Measurements from ENCODE around the gene XYLT1. TPM values are rescaled to one million over a fixed set of nuclear protein-coding genes. Genes with fewer than 3 reads are reported as not detected.
A peak's percentile ranks its signal among the peaks of the same experiment; 100 is the strongest.

Gene XYLT1
- polyA plus RNA-seq, 2 donors, result 3.0 TPM

DNA sequence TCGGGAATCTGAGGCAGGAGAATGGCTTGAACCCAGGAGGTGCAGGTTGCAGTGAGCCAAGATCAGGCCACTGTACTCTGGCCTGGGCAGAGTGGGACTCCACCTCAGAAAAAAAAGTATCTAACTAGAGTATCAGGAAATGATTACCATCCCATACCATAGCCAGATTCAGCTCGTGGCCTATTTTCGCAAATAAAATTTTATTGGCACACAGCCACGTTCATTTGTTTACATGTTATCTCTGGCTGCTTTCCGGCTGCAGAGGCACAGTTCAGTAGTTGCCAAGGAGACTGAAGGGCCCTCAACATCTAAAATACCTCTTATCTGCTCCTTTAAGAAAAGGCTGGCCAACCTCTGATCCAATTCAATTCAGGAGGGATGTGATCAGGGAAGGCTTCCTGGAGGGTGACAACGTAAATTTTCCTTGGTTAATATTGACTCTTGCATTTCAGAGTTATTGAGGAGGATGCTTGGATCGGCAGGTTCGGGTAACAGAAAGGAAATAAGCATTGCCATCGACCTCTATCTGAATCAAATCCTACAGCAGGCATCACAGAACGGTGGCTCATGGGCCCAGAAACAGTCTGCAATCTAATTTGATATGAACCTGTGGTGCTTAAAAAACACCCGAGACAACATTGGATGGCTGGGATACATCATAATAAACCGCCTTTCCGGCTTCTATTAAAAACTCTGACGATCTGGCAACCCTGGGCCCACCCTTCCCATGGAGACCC lies 73.8 kb downstream of the XYLT1 start:
- peak overlapping the region; percentile 6 to 63 for H3K27ac ChIP-seq (ENCODE audit: low read depth in 2 of 2, low read length in 1 of 2)
- H3K36me3 ChIP-seq (ENCODE audit: control insufficient read depth in 2 of 2, insufficient read depth in 2 of 2, low read length in 1 of 2), result no peaks in the 10 kb centered on the region
- H3K4me3 ChIP-seq (ENCODE audit: low read depth in 1 of 2, low read length in 2 of 2), result no peak overlapping the region
- WGBS, 2 donors, result 44 to 57% methylated on average over 14 of the region's 14 CpGs
- peaks cover 4 to 6% of the 10 kb centered on the region in 2 donors for H3K4me1 ChIP-seq (ENCODE audit: control insufficient read depth in 2 of 2, insufficient read depth in 2 of 2, low read length in 1 of 2)
- no peaks in the 10 kb centered on the region for H3K9me3 ChIP-seq (ENCODE audit: control insufficient read depth in 2 of 2, insufficient read depth in 1 of 2, low read depth in 1 of 2, low read length in 1 of 2)
- H3K27me3 ChIP-seq (ENCODE audit: control insufficient read depth in 1 of 2, insufficient read depth in 2 of 2, low read length in 2 of 2), result no peaks in the 10 kb centered on the region

DNA sequence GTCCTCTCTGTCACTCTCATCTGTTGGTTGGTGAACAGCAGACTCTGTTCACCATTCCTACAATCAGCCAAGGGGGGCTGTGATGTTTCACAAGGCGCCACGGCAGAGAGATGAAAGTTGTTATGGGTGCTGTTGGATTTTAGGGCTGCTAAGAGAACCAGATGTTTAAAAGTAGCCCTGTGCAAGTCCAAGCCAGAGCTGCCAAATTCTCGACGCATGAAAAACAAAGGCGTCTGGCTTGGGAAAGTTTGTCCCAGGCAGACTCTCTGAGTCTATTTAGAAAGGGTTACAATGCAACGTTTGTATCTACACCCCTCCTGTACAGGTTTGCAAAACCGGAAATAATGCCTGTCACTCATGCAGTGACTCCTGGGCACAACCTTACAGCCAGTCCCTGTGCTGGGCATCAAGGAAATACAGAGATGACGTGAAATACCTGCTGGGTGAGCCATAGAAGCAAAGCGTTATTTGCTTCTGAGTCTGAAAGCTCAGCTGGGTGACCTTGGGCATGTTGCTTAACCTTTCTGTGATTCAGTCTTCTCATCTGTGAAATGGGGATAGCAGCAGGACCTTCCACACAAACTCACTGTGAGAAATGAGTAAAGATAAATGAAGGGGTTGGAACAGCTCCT lies 74.8 kb downstream of the XYLT1 start:
- Histone ChIP-seq H3K4me1 (ENCODE audit: control insufficient read depth in 2 of 2, insufficient read depth in 2 of 2, low read length in 1 of 2) (peaks cover 4 to 6% of the 10 kb centered on the region in 2 donors), H3K4me3 (ENCODE audit: low read depth in 1 of 2, low read length in 2 of 2) (no peak overlapping the region), H3K27me3 (ENCODE audit: control insufficient read depth in 1 of 2, insufficient read depth in 2 of 2, low read length in 2 of 2) (no peaks in the 10 kb centered on the region), H3K27ac (ENCODE audit: low read depth in 2 of 2, low read length in 1 of 2) (peak overlapping the region; percentile 22 to 63), H3K9me3 (ENCODE audit: control insufficient read depth in 2 of 2, insufficient read depth in 1 of 2, low read depth in 1 of 2, low read length in 1 of 2) (no peaks in the 10 kb centered on the region), H3K36me3 (ENCODE audit: control insufficient read depth in 2 of 2, insufficient read depth in 2 of 2, low read length in 1 of 2) (no peaks in the 10 kb centered on the region)
- WGBS, 2 donors, result 49 to 54% methylated on average over 9 of the region's 9 CpGs

- Histone ChIP-seq H3K9me3 (ENCODE audit: control insufficient read depth in 2 of 2, insufficient read depth in 1 of 2, low read depth in 1 of 2, low read length in 1 of 2) (no peaks in the 10 kb centered on the region), H3K27ac (ENCODE audit: low read depth in 2 of 2, low read length in 1 of 2) (no peak overlapping the region), H3K36me3 (ENCODE audit: control insufficient read depth in 2 of 2, insufficient read depth in 2 of 2, low read length in 1 of 2) (no peaks in the 10 kb centered on the region), H3K27me3 (ENCODE audit: control insufficient read depth in 1 of 2, insufficient read depth in 2 of 2, low read length in 2 of 2) (no peaks in the 10 kb centered on the region), H3K4me3 (ENCODE audit: low read depth in 1 of 2, low read length in 2 of 2) (no peak overlapping the region), H3K4me1 (ENCODE audit: control insufficient read depth in 2 of 2, insufficient read depth in 2 of 2, low read length in 1 of 2) (peaks cover 3 to 4% of the 10 kb centered on the region in 2 donors)
- WGBS, 2 donors, result 76 to 83% methylated on average over 5 of the region's 5 CpGs
Measured at GRCh38 chr16:17392857-17393692, 77.7 kb downstream of the XYLT1 start.

GRCh38 chr16:17392127-17392856 lies 78.5 kb downstream of the XYLT1 start:
- Histone ChIP-seq H3K4me1 (ENCODE audit: control insufficient read depth in 2 of 2, insufficient read depth in 2 of 2, low read length in 1 of 2) (peaks cover under 1 to 4% of the 10 kb centered on the region in 2 donors), H3K9me3 (ENCODE audit: control insufficient read depth in 2 of 2, insufficient read depth in 1 of 2, low read depth in 1 of 2, low read length in 1 of 2) (no peaks in the 10 kb centered on the region), H3K27ac (ENCODE audit: low read depth in 2 of 2, low read length in 1 of 2) (peak overlapping the region in 1 of 2 donors; percentile 30), H3K27me3 (ENCODE audit: control insufficient read depth in 1 of 2, insufficient read depth in 2 of 2, low read length in 2 of 2) (no peaks in the 10 kb centered on the region), H3K4me3 (ENCODE audit: low read depth in 1 of 2, low read length in 2 of 2) (no peak overlapping the region), H3K36me3 (ENCODE audit: control insufficient read depth in 2 of 2, insufficient read depth in 2 of 2, low read length in 1 of 2) (no peaks in the 10 kb centered on the region)
- 75% methylated on average over 8 of the region's 8 CpGs for WGBS, 2 donors

- no peak overlapping the region for H3K27ac ChIP-seq (ENCODE audit: low read depth in 2 of 2, low read length in 1 of 2)
- H3K4me3 ChIP-seq (ENCODE audit: low read depth in 1 of 2, low read length in 2 of 2), result no peak overlapping the region
- H3K4me1 ChIP-seq (ENCODE audit: control insufficient read depth in 2 of 2, insufficient read depth in 2 of 2, low read length in 1 of 2), result no peaks in the 10 kb centered on the region
- no peaks in the 10 kb centered on the region for H3K9me3 ChIP-seq (ENCODE audit: control insufficient read depth in 2 of 2, insufficient read depth in 1 of 2, low read depth in 1 of 2, low read length in 1 of 2)
- H3K36me3 ChIP-seq (ENCODE audit: control insufficient read depth in 2 of 2, insufficient read depth in 2 of 2, low read length in 1 of 2), result no peaks in the 10 kb centered on the region
- WGBS, 2 donors, result 91% methylated on average over 5 of the region's 5 CpGs
- no peaks in the 10 kb centered on the region for H3K27me3 ChIP-seq (ENCODE audit: control insufficient read depth in 1 of 2, insufficient read depth in 2 of 2, low read length in 2 of 2)
Measured at GRCh38 chr16:17391715-17392114, 79.0 kb downstream of the XYLT1 start.

DNA sequence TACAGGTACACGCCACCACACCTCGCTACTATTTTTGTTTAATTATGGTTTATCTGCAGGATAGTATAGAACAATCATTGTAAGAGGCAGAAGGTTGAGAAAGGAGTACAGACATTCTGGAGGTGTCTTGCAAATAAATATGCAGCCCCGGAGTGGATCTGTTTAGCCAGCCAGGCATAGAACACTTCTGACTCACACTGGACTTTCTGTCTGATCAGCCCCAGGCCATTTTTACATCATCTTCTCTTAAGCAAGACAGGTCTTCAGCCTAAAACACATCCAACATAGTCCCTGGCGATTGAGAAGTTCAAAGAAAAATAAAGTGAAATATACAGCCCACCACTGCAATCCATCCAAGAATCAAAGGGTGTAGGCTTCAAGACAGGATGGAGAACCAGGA lies 81.4 kb downstream of the XYLT1 start:
- no peak overlapping the region for H3K4me3 ChIP-seq (ENCODE audit: low read depth in 1 of 2, low read length in 2 of 2)
- no peaks in the 10 kb centered on the region for H3K36me3 ChIP-seq (ENCODE audit: control insufficient read depth in 2 of 2, insufficient read depth in 2 of 2, low read length in 1 of 2)
- H3K4me1 ChIP-seq (ENCODE audit: control insufficient read depth in 2 of 2, insufficient read depth in 2 of 2, low read length in 1 of 2), result no peaks in the 10 kb centered on the region
- 73 to 82% methylated on average over 4 of the region's 4 CpGs for WGBS, 2 donors
- no peaks in the 10 kb centered on the region for H3K27me3 ChIP-seq (ENCODE audit: control insufficient read depth in 1 of 2, insufficient read depth in 2 of 2, low read length in 2 of 2)
- no peak overlapping the region for H3K27ac ChIP-seq (ENCODE audit: low read depth in 2 of 2, low read length in 1 of 2)
- H3K9me3 ChIP-seq (ENCODE audit: control insufficient read depth in 2 of 2, insufficient read depth in 1 of 2, low read depth in 1 of 2, low read length in 1 of 2), result no peaks in the 10 kb centered on the region

GRCh38 chr16:17387256-17387655 lies 83.5 kb downstream of the XYLT1 start:
- Histone ChIP-seq H3K27me3 (ENCODE audit: control insufficient read depth in 1 of 2, insufficient read depth in 2 of 2, low read length in 2 of 2) (no peaks in the 10 kb centered on the region), H3K4me3 (ENCODE audit: low read depth in 1 of 2, low read length in 2 of 2) (no peak overlapping the region), H3K36me3 (ENCODE audit: control insufficient read depth in 2 of 2, insufficient read depth in 2 of 2, low read length in 1 of 2) (no peaks in the 10 kb centered on the region), H3K9me3 (ENCODE audit: control insufficient read depth in 2 of 2, insufficient read depth in 1 of 2, low read depth in 1 of 2, low read length in 1 of 2) (no peaks in the 10 kb centered on the region), H3K27ac (ENCODE audit: low read depth in 2 of 2, low read length in 1 of 2) (no peak overlapping the region), H3K4me1 (ENCODE audit: control insufficient read depth in 2 of 2, insufficient read depth in 2 of 2, low read length in 1 of 2) (no peaks in the 10 kb centered on the region)
- 88 to 91% methylated on average over 4 of the region's 4 CpGs for WGBS, 2 donors

DNA sequence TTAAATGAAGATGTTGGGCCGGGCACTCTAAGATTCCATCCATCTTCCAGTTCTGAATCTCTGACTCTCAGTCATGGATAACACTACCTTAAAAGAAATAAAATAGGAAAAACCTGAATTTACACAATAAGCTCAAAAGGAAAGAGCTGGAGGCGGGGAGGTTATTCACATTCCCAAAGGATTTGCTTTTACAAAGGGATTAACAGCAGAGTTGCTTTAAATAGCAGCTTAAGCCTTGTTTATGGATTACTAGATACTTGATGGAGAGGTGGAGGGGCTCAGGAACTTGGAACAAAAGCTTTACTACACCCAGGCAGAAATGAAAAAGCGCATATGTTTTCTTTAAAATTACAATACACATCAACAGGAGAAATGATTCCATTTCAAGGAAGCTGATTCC lies 84.5 kb downstream of the XYLT1 start:
- Histone ChIP-seq H3K9me3 (ENCODE audit: control insufficient read depth in 2 of 2, insufficient read depth in 1 of 2, low read depth in 1 of 2, low read length in 1 of 2) (no peaks in the 10 kb centered on the region), H3K4me1 (ENCODE audit: control insufficient read depth in 2 of 2, insufficient read depth in 2 of 2, low read length in 1 of 2) (no peaks in the 10 kb centered on the region), H3K27ac (ENCODE audit: low read depth in 2 of 2, low read length in 1 of 2) (no peak overlapping the region), H3K27me3 (ENCODE audit: control insufficient read depth in 1 of 2, insufficient read depth in 2 of 2, low read length in 2 of 2) (no peaks in the 10 kb centered on the region), H3K4me3 (ENCODE audit: low read depth in 1 of 2, low read length in 2 of 2) (no peak overlapping the region), H3K36me3 (ENCODE audit: control insufficient read depth in 2 of 2, insufficient read depth in 2 of 2, low read length in 1 of 2) (no peaks in the 10 kb centered on the region)
- 72 to 79% methylated on average over 3 of the region's 3 CpGs for WGBS, 2 donors

DNA sequence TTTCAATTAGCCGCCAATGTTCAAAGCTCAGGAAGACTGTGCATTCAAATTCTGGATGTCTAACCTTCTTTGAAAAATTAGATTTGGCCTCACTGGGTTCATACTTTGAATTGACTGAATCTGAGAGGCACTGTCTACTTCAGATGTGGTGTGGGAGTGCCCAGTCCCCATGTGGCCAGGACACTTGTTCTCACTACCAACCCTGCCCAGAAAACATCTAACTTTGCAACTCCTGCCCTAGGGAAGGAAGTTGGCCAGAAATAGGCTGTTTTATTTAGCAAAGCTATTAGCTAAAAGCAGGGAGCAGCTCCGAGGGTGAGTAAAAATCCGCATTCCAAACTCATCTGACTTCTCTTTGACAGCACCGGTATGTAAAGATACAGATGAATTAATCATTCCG lies 86.3 kb downstream of the XYLT1 start:
- Histone ChIP-seq H3K4me1 (ENCODE audit: control insufficient read depth in 2 of 2, insufficient read depth in 2 of 2, low read length in 1 of 2) (no peaks in the 10 kb centered on the region), H3K27me3 (ENCODE audit: control insufficient read depth in 1 of 2, insufficient read depth in 2 of 2, low read length in 2 of 2) (no peaks in the 10 kb centered on the region), H3K27ac (ENCODE audit: low read depth in 2 of 2, low read length in 1 of 2) (no peak overlapping the region), H3K36me3 (ENCODE audit: control insufficient read depth in 2 of 2, insufficient read depth in 2 of 2, low read length in 1 of 2) (no peaks in the 10 kb centered on the region), H3K9me3 (ENCODE audit: control insufficient read depth in 2 of 2, insufficient read depth in 1 of 2, low read depth in 1 of 2, low read length in 1 of 2) (no peaks in the 10 kb centered on the region), H3K4me3 (ENCODE audit: low read depth in 1 of 2, low read length in 2 of 2) (no peak overlapping the region)
- WGBS, 2 donors, result 70 to 78% methylated on average over 5 of the region's 5 CpGs

Data from esophagus (tissue), 2 donors.